LNCAP (cell line): ENCODE data around the gene ZNF2.

Experiments used
- TF ChIP-seq, protein P1 (sequence below): fragments of 450-650 bp; IDR thresholded peaks from 2 replicates; pipeline ENCODE4 v1.5.1; 2017; ENCODE audit warnings: mild to moderate bottlenecking

ZNF2 gene

DNA sequence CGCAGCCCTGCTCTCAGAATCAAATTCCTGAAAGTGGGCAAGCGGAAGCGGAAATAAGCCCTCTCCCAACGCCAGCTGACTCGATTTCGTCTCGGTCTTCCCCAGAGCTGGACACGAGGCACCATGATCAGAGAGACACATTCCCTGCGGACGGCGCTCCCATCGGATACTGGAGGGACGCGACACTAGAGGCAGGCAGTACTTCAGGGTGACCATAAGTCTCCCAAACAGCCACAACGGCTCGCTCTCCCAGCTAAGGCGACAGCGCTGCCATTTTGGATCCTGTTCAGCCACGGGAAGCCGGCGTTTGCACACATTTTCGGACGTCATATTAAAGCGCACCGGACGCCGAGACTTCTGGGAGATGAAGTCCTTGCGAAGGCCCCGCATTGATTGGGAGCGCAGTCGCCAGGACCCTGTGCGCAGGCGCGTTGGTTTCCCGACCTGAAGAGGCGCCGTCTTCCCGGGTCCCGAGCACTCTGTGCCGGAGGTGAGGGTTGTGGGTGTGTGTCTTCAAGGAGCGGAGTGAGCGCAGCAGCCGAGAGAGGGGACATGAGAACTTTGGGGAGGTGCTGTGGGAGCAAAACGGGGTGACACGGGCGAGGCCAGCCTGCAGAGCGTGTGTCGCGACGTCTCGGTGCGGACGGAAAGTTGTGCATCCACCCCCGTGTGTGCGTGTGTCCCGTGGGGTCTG is at the start of gene ZNF2:
ZNF2 (plus strand) TSS at position 439 of the 694 bp plus-strand sequence. CDS start 10,418 bp downstream, outside the sequence.
- TF ChIP-seq, protein P1, sequence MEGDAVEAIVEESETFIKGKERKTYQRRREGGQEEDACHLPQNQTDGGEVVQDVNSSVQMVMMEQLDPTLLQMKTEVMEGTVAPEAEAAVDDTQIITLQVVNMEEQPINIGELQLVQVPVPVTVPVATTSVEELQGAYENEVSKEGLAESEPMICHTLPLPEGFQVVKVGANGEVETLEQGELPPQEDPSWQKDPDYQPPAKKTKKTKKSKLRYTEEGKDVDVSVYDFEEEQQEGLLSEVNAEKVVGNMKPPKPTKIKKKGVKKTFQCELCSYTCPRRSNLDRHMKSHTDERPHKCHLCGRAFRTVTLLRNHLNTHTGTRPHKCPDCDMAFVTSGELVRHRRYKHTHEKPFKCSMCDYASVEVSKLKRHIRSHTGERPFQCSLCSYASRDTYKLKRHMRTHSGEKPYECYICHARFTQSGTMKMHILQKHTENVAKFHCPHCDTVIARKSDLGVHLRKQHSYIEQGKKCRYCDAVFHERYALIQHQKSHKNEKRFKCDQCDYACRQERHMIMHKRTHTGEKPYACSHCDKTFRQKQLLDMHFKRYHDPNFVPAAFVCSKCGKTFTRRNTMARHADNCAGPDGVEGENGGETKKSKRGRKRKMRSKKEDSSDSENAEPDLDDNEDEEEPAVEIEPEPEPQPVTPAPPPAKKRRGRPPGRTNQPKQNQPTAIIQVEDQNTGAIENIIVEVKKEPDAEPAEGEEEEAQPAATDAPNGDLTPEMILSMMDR = no peak

DNA sequence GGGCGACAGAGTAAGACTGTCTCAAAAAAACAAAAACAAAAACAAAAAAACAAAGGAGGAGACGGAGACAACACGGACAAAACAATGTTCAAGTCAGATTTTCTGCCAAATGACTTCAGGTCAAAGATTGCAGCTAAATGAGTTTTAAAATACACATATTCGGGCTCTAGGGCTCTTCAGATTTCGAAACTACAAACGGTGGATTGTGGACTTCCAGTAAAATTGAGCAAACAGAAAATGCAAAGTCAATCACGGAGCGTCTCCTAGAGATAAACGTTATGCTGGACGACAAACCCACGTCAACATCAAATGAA is 44.6 kb upstream of the ZNF2 start:
- TF ChIP-seq, protein P1 = no peak

DNA sequence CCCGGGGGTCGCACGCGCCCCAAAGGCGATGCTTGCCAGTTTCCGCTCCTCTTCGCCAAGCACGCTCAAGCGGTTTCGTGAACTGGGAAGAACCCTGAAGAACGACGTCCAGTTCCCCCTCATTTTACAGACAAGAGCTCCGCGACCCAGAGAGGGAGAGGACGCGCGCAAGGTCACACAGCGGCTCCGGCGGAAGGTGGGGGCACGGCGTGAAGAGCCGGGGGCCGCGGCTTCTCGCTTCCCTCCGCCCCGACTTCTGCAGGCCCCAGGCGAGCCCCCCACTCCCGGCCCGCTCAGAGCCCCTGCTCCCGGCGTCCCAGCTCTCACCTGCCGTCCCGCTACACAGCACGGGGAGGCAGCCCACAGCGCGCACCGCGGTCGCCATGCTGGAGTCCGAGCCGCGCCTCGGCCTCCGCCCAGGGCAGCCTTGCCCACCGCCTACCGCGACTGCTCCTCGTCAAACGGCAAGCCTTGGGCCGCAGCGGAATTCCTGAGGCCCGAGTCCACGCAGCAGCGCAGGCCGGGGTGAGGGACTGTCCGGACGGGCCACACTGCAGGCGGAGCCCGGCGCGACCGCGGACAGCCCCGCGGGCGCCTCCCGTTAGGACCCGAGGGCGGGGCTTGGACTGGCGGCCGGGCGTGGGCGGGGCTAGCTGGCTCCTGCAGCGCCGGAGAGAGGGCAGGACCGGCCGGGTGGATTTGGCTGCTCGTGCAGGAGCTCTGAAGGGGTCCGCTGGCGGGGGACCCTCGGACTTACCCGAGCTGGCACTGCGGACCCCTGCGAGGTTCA is 44.0 kb upstream of the ZNF2 start, which contains the start of gene MRPS5:
MRPS5 (minus strand) TSS at position 402 of the 790 bp plus-strand sequence; CDS start at position 385, 17 bp downstream.
- TF ChIP-seq, protein P1 = no peak

DNA sequence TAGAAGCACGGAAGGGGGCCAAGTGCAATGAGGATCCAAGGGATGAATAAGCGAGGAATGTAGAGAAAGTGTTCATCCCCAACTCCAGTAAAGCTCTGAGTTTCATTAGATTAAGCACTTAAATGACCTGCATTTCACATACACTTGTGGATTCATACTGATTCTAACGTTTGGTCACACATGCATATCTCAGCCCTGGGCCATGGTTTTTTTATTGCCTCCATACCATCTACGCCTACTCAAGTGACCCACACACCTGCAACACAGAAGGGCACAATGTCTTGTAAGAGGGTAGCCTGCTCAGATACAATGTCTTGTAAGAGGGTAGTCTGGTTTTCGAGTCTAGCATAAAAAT is 43.4 kb upstream of the ZNF2 start:
- TF ChIP-seq, protein P1 = no peak

DNA sequence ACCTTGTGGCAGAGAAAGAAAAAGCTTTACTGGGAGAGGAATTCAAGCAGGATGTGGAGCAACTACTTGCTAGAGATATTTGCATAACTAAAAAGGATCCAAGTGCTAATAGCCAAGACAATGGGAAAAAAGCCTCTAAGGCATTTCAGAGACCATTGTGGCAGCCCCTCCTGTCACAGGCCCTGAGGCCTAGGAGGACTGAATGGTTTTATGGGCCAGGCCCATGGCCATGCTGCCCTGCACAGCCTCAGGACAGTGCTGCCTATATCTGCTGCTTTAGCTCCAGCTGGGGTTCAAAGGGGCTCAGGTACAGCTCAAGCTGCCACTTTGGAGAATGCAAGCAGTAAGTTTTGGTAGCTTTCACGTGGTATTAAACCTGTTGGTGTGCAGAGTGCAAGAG is 26.9 kb upstream of the ZNF2 start:
- TF ChIP-seq, protein P1 = no peak

DNA sequence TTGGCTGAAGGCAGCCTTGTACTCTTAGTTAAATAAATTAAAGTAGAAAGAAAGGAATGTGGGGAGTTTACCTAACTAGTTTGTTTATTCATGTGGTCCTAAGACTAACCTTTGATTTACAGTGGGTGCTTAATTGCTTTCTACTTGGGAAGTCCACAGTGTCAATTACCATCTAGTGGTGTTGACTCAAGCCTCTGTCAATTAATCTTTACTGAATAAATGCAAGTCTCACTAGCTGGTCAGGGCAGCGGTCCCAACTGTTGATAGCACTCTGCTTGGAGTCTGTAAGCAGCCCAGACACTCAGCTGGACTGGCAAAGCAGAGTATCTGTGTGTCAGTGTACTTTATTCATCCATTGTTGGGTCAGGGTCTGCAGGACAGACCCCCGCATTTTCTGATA is 21.8 kb upstream of the ZNF2 start:
- TF ChIP-seq, protein P1 = no peak

DNA sequence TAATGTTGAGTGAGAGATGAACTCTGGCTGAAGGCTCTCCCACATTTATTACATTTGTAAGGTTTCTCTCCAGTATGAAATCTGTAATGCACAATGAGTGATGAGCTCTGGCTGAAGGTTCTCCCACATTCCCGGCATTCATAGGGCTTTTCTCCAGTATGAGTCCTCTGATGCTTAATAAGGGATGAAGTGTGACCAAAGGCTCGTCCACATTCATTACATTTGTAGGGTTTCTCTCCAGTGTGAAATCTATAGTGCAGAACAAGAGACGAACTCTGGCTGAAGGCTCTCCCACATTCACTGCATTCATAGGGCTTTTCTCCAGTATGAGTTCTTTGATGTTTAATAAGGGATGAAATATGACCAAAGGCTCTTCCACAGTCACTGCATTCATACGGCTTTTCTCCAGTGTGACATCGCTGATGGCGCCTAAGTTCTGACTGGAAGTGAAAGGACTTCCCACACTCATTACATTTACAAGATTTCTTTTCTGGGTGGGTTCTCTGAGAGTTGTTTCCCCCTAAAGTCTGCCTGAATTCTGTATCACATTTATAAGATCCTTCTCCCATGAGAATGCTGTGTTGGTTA is 16.1 kb upstream of the ZNF2 start:
- TF ChIP-seq, protein P1 = no peak
